GM12878 (cell line): ENCODE measurements around the gene SARM1. TPM values are rescaled to one million over a fixed set of nuclear protein-coding genes. Genes with fewer than 3 reads are reported as not detected.

ENCODE experiments used
- ATAC-seq: fragments of 200-7000 bp; cut with Tn5 transposase; 3 replicates; pipeline ENCODE4 v1.9.1; 2020; ENCODE audit warnings: mild to moderate bottlenecking, moderate library complexity
- BruUV-seq: library from RNA; stranded (reverse); fragments of 400-500 nt; replicated peaks from 2 replicates; lab custom pipeline; 2021; lab: Mats Ljungman, UMichigan
- CTCF ChIA-PET: fragments of 300-600 bp; sonication (Branson Sonifier 250); formaldehyde crosslinking; extraction: SDS; loops from one replicate; lab custom pipeline; 2021; ENCODE audit warnings: inconsistent platforms; lab: Yijun Ruan, JAX
- POLR2A ChIA-PET: fragments of 350-600 bp; formaldehyde crosslinking; extraction: SDS; loops from one replicate; lab custom pipeline; 2021; ENCODE audit warnings: inconsistent platforms; lab: Charles Lee
- RAD21 ChIA-PET: fragments of 300-600 bp; sonication (Branson Sonifier 250); formaldehyde crosslinking; loops from one replicate; lab custom pipeline; 2023; ENCODE audit warnings: antibody characterized with exemption; ENCODE audit not compliant: unreplicated experiment; lab: Charles Lee
- SMC1A ChIA-PET: fragments of 300-600 bp; sonication (Branson Sonifier 250); formaldehyde crosslinking; loops from one replicate; lab custom pipeline; 2023; ENCODE audit not compliant: unreplicated experiment, uncharacterized antibody; lab: Charles Lee
- DNase-seq: peaks from one replicate; pipeline ENCODE4 v3.0.0-alpha.2; 2011; ENCODE audit warnings: low read depth, low spot score
- FAIRE-seq: peaks from 3 replicates; lab custom pipeline; 2011; peaks lifted over from hg19 to GRCh38; lab: Jason Lieb, UNC
- H2AFZ ChIP-seq: 2 replicates; pipeline ENCODE4 v1.6.0; 2011; ENCODE audit warnings: low read depth, low read length, control low read depth; ENCODE audit not compliant: control insufficient read depth
- H3K27ac ChIP-seq: 2 replicates; pipeline ENCODE4 v1.5.1; 2011; ENCODE audit warnings: control low read depth; ENCODE audit not compliant: control insufficient read depth, insufficient read depth
- H3K27me3 ChIP-seq, 2 experiments: replicated peaks in 1 of 2; 2 replicates each; pipeline versions ENCODE4 v1.6.0 to v1.6.1; 2011; ENCODE audit warnings: low read length in 1 of 2; ENCODE audit not compliant: control insufficient read depth in 2 of 2, insufficient read depth in 2 of 2
- H3K36me3 ChIP-seq, 2 experiments: 2 replicates each; pipeline ENCODE4 v1.5.1; 2011; ENCODE audit warnings: low read length in 1 of 2; ENCODE audit not compliant: control insufficient read depth in 2 of 2, insufficient read depth in 2 of 2
- H3K4me1 ChIP-seq: 2 replicates; pipeline ENCODE4 v1.6.1; 2011; ENCODE audit warnings: mild to moderate bottlenecking, low read length, moderate library complexity, mixed read lengths; ENCODE audit not compliant: control insufficient read depth, insufficient read depth
- H3K4me2 ChIP-seq: 2 replicates; pipeline ENCODE4 v1.6.0; 2011; ENCODE audit warnings: control low read depth; ENCODE audit not compliant: control insufficient read depth, insufficient read depth
- H3K4me3 ChIP-seq: fragments of 200-600 bp; sonication (generic); 2 replicates; pipeline ENCODE4 v1.5.1; 2016
- H3K79me2 ChIP-seq: 2 replicates; pipeline ENCODE4 v1.6.0; 2011; ENCODE audit warnings: low read length; ENCODE audit not compliant: control insufficient read depth, insufficient read depth
- H3K9ac ChIP-seq: 2 replicates; pipeline ENCODE4 v1.8.0; 2011; ENCODE audit warnings: low read length, control low read depth, mixed read lengths; ENCODE audit not compliant: control insufficient read depth, insufficient read depth
- H3K9me3 ChIP-seq: replicated peaks from 3 replicates; pipeline ENCODE4 v1.5.1; 2011; ENCODE audit warnings: mild to moderate bottlenecking, low read length; ENCODE audit not compliant: control insufficient read depth, insufficient read depth
- H4K20me1 ChIP-seq: 2 replicates; pipeline ENCODE4 v1.6.0; 2011; ENCODE audit not compliant: control insufficient read depth, insufficient read depth
- BCL11A ChIP-seq: IDR thresholded peaks from 2 replicates; pipeline ENCODE4 v1.6.1; 2011; ENCODE audit warnings: low read depth, low read length
- CHD2 ChIP-seq: IDR thresholded peaks from 2 replicates; pipeline ENCODE4 v1.6.1; 2011; ENCODE audit warnings: low read depth, low read length, improper control_type of control experiment, borderline replicate concordance
- CHD4 ChIP-seq: fragments of 200-600 bp; sonication (generic); IDR thresholded peaks from 2 replicates; pipeline ENCODE4 v1.6.1; 2016; ENCODE audit warnings: mild to moderate bottlenecking
- FOXK2 ChIP-seq: fragments of 450-650 bp; IDR thresholded peaks from 2 replicates; pipeline ENCODE4 v1.6.1; 2017; ENCODE audit warnings: mild to moderate bottlenecking, moderate library complexity
- NR2C2 ChIP-seq: IDR thresholded peaks from 2 replicates; pipeline ENCODE4 v1.6.1; 2011; ENCODE audit warnings: borderline replicate concordance, low read depth; ENCODE audit not compliant: control insufficient read depth, insufficient read length
- PML ChIP-seq: IDR thresholded peaks from 2 replicates; pipeline ENCODE4 v1.6.1; 2012; ENCODE audit warnings: low read length, inconsistent platforms
- SIX5 ChIP-seq: IDR thresholded peaks from 2 replicates; pipeline ENCODE4 v1.6.1; 2011; ENCODE audit warnings: mild to moderate bottlenecking, low read depth, low read length, moderate library complexity; ENCODE audit not compliant: severe bottlenecking
- SMC3 ChIP-seq: IDR thresholded peaks from 2 replicates; pipeline ENCODE4 v1.6.1; 2011; ENCODE audit warnings: low read length, improper control_type of control experiment, borderline replicate concordance
- SREBF1 ChIP-seq: IDR thresholded peaks from 2 replicates; pipeline ENCODE4 v1.6.1; 2012; ENCODE audit warnings: mild to moderate bottlenecking, low read length
- STAT3 ChIP-seq: IDR thresholded peaks from 2 replicates; pipeline ENCODE4 v1.6.1; 2011; ENCODE audit warnings: low read depth, low read length, improper control_type of control experiment
- ZBED1 ChIP-seq: IDR thresholded peaks from 2 replicates; pipeline ENCODE4 v1.6.1; 2016; ENCODE audit warnings: borderline replicate concordance
- ZZZ3 ChIP-seq: IDR thresholded peaks from 2 replicates; pipeline ENCODE4 v1.6.1; 2011; ENCODE audit warnings: low read depth; ENCODE audit not compliant: control insufficient read depth, insufficient read length
- WGBS: methylation state at CpG from one replicate; pipeline ENCODE4 v1.1.6; 2016; ENCODE audit warnings: low lambda C conversion rate; ENCODE audit not compliant: insufficient replicate concordance, insufficient coverage; ENCODE audit errors: missing lambda C conversion rate; 5-methylcytosine and 5-hydroxymethylcytosine counted together
- in situ Hi-C: fragments of 300-500 bp; cut with MboI; formaldehyde crosslinking; loops from 9 replicates; pipeline ENCODE4 v1.14.3; 2018; ENCODE audit warnings: mixed read lengths
- intact Hi-C: fragments of 100-400 bp; cut with micrococcal nuclease; formaldehyde crosslinking; loops from one replicate; pipeline ENCODE4 v1.14.2; 2022; ENCODE audit not compliant: unreplicated experiment
- polyA plus RNA-seq, 11 experiments: library from polyadenylated mRNA; depleted of rRNA in 4 of 11; unstranded in 6 of 11; stranded (reverse) in 5 of 11; fragments of >200 nt; fragmentation: Nextera tagmentation in 4 of 11; fragmentation: Illumina TruSeq in 1 of 11; extraction: Ambion mirVana in 4 of 11; extraction: Trizol in 1 of 11; gene quantifications; 1 replicate in 1 of 11; 2 replicates in 10 of 11; pipeline versions ENCODE4 v1.2.1 to v1.2.3, GENCODE V29; 2011 to 2016; ENCODE audit warnings: inconsistent platforms in 2 of 11, missing spikeins in 2 of 11, low read depth in 1 of 11
- total RNA-seq, 4 experiments: library from RNA; depleted of rRNA in 3 of 4; stranded (reverse); fragments of >200 nt in 3 of 4; fragmentation: Illumina TruSeq in 1 of 4; extraction: Trizol in 1 of 4; gene quantifications; 2 replicates each; pipeline versions ENCODE4 v1.2.1 to v1.2.3, GENCODE V29; 2013 to 2021
- TF ChIP-seq, protein P1 (sequence below): fragments of 450-650 bp; IDR thresholded peaks from 2 replicates; pipeline ENCODE4 v1.6.1; 2017; ENCODE audit warnings: mild to moderate bottlenecking, low read depth, inconsistent platforms; ENCODE audit not compliant: poor library complexity, severe bottlenecking
- TF ChIP-seq, protein P2 (sequence below): fragments of 450-650 bp; formaldehyde crosslinking; IDR thresholded peaks from 2 replicates; pipeline ENCODE4 v1.4.0; 2020; ENCODE audit warnings: mild to moderate bottlenecking, moderate library complexity

Gene SARM1
- total and polyA plus RNA-seq, 10 of the 15 experiments (the other 5 are each of a cell fraction or from before 2014, with no cell fraction given): 0.56 to 25.3 (median 11.9) TPM

DNA sequence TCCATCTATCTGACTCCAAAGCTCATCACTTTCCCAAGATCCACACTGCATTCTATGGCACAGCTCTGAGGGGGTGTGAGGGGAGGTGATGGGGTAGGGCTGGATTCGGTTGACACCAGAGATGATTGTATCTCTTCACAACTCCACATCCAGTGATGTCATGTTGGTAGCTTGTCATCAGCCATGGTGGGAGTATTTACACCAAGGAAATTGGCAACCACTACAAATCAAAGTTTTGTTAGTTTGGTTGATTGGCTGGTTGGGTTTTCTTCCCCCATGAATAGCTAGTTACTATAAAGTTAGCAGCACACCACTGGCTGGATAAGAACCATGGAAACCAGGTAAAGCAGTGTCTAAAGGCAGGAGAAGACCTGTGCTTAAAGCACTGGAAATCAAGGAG lies 19.5 kb downstream of the SARM1 start:
- intact Hi-C loops (no loop called here), in situ Hi-C loops (no loop called here)
- SMC1A ChIA-PET: interaction anchor here (1.4 kb wide), 1 partner anchor 18 kb away, joined by 3 read pairs; no protein-coding TSS in a partner anchor
- FAIRE-seq: no peak
- no peak for ATAC-seq
- POLR2A ChIA-PET: no interaction called here
- no peak overlapping the region for H2AFZ ChIP-seq
- no peak overlapping the region for H3K4me2 ChIP-seq
- no peak overlapping the region for H3K4me3 ChIP-seq
- no peaks in the 10 kb centered on the region for H3K79me2 ChIP-seq
- H3K27ac ChIP-seq: no peak overlapping the region
- 100% methylated on average over 1 of the region's 1 CpG for WGBS
- CTCF ChIA-PET: interaction anchor here (1.7 kb wide), 1 partner anchor 25 kb away, joined by 5 read pairs; no protein-coding TSS in a partner anchor
- no peaks in the 10 kb centered on the region for H3K27me3 ChIP-seq
- TF ChIP-seq SMC3 (no peak), ZBED1 (no peak), ZZZ3 (no peak), CHD2 (no peak), CHD4 (no peak), BCL11A (no peak), SIX5 (no peak), PML (no peak), SREBF1 (no peak), NR2C2 (no peak), STAT3 (no peak), FOXK2 (no peak)
- TF ChIP-seq, protein P1, sequence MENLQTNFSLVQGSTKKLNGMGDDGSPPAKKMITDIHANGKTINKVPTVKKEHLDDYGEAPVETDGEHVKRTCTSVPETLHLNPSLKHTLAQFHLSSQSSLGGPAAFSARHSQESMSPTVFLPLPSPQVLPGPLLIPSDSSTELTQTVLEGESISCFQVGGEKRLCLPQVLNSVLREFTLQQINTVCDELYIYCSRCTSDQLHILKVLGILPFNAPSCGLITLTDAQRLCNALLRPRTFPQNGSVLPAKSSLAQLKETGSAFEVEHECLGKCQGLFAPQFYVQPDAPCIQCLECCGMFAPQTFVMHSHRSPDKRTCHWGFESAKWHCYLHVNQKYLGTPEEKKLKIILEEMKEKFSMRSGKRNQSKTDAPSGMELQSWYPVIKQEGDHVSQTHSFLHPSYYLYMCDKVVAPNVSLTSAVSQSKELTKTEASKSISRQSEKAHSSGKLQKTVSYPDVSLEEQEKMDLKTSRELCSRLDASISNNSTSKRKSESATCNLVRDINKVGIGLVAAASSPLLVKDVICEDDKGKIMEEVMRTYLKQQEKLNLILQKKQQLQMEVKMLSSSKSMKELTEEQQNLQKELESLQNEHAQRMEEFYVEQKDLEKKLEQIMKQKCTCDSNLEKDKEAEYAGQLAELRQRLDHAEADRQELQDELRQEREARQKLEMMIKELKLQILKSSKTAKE: no peak
- TF ChIP-seq, protein P2, sequence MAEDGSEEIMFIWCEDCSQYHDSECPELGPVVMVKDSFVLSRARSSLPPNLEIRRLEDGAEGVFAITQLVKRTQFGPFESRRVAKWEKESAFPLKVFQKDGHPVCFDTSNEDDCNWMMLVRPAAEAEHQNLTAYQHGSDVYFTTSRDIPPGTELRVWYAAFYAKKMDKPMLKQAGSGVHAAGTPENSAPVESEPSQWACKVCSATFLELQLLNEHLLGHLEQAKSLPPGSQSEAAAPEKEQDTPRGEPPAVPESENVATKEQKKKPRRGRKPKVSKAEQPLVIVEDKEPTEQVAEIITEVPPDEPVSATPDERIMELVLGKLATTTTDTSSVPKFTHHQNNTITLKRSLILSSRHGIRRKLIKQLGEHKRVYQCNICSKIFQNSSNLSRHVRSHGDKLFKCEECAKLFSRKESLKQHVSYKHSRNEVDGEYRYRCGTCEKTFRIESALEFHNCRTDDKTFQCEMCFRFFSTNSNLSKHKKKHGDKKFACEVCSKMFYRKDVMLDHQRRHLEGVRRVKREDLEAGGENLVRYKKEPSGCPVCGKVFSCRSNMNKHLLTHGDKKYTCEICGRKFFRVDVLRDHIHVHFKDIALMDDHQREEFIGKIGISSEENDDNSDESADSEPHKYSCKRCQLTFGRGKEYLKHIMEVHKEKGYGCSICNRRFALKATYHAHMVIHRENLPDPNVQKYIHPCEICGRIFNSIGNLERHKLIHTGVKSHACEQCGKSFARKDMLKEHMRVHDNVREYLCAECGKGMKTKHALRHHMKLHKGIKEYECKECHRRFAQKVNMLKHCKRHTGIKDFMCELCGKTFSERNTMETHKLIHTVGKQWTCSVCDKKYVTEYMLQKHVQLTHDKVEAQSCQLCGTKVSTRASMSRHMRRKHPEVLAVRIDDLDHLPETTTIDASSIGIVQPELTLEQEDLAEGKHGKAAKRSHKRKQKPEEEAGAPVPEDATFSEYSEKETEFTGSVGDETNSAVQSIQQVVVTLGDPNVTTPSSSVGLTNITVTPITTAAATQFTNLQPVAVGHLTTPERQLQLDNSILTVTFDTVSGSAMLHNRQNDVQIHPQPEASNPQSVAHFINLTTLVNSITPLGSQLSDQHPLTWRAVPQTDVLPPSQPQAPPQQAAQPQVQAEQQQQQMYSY (CRISPR knock-in tag): no peak
- no peak for DNase-seq
- peaks cover 0 to 15% of the 10 kb centered on the region in 2 experiments; a peak in 3 of 4 replicates for H3K36me3 ChIP-seq
- RAD21 ChIA-PET: interaction anchor here (0.6 kb wide), 1 partner anchor 129 kb away, joined by 4 read pairs; no protein-coding TSS in a partner anchor
- no peaks in the 10 kb centered on the region for H3K9me3 ChIP-seq
- BruUV-seq: no TSS peak
- H4K20me1 ChIP-seq: no peaks in the 10 kb centered on the region
- H3K9ac ChIP-seq: no peak overlapping the region
- H3K4me1 ChIP-seq: no peaks in the 10 kb centered on the region
